Measurements from ENCODE around the gene MUC20. TPM values are rescaled to one million over a fixed set of nuclear protein-coding genes. Genes with fewer than 3 reads are reported as not detected.

Gene MUC20
- total RNA-seq, 1 experiment from 2014 or later, result not detected

DNA sequence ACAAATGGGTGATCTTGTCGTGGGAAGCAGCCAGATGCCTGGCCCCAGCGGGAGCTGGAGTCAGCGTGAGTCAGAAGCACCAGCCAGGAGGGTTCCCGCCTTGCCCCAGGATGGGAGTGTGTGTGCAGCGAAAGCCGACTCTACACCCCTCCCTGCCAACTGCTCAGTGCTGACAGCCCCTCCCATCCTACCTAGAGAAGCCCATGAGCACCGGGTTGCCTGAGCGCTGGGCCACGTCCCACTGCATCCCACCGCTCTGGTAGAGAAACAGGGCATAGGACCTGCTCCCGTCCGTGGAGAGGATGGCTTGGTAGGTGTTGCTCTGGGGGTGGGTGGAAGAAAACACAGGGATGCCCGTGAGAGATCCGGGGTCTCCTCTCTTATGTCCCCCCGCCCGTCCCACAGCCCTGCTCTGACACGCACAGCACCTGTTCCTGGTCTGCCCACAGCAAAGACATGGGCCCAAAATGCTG is 48.1 kb downstream of the MUC20 start:
- in situ Hi-C loops (cut with HindIII; ENCODE audit: low pct_unique_long_range_greater_than_20kb, low sequenced_read_pairs) (no loop called here), intact Hi-C loops (cut with micrococcal nuclease; ENCODE audit: unreplicated experiment) (no loop called here)
- no peak overlapping the region for H3K27ac ChIP-seq (ENCODE audit: low read length)
- ATAC-seq (no peak), DNase-seq (ENCODE audit: low read depth, low spot score) (no peak)
- BruUV-seq (replicated peaks), result no TSS peak
- H3K36me3 ChIP-seq (ENCODE audit: control insufficient read depth, insufficient read depth, low read length), result no peaks in the 10 kb centered on the region
- CTCF ChIA-PET, result interaction anchor here (0.6 kb wide), 1 partner anchor 185 kb away, joined by 4 read pairs; no protein-coding TSS in a partner anchor
- no peak overlapping the region for H3K4me3 ChIP-seq (ENCODE audit: low read depth in 2 of 2, low read length in 2 of 2)
- H3K4me1 ChIP-seq (ENCODE audit: control insufficient read depth, insufficient read depth, low read length), result no peaks in the 10 kb centered on the region
- POLR2A ChIA-PET, result interaction anchor here (0.6 kb wide), 1 partner anchor 1307 kb away, joined by 4 read pairs; no protein-coding TSS in a partner anchor
- H3K9me3 ChIP-seq (ENCODE audit: control insufficient read depth, insufficient read depth, low read depth, low read length), result no peaks in the 10 kb centered on the region
- TF ChIP-seq REST (IDR thresholded peaks at IDR 0.05; ENCODE audit: insufficient read depth in 1 of 2, low read depth in 2 of 2, low read length in 1 of 2), result no peak
- H3K27me3 ChIP-seq (ENCODE audit: control insufficient read depth, insufficient read depth, low read length), result no peaks in the 10 kb centered on the region

GRCh38 chr3:195769551-195769950 is 48.8 kb downstream of the MUC20 start:
- Histone ChIP-seq H3K9me3 (ENCODE audit: control insufficient read depth, insufficient read depth, low read depth, low read length) (no peaks in the 10 kb centered on the region), H3K27me3 (ENCODE audit: control insufficient read depth, insufficient read depth, low read length) (no peaks in the 10 kb centered on the region), H3K36me3 (ENCODE audit: control insufficient read depth, insufficient read depth, low read length) (no peaks in the 10 kb centered on the region), H3K4me1 (ENCODE audit: control insufficient read depth, insufficient read depth, low read length) (no peaks in the 10 kb centered on the region), H3K4me3 (ENCODE audit: low read depth in 2 of 2, low read length in 2 of 2) (no peak overlapping the region), H3K27ac (ENCODE audit: low read length) (no peak overlapping the region)
- ATAC-seq, result no peak
- ChIA-PET POLR2A (interaction anchor here (0.6 kb wide), 1 partner anchor 170 kb away, joined by 22 read pairs; no protein-coding TSS in a partner anchor), CTCF (no interaction called here)
- intact Hi-C loops (cut with micrococcal nuclease; ENCODE audit: unreplicated experiment) (no loop called here), in situ Hi-C loops (cut with HindIII; ENCODE audit: low pct_unique_long_range_greater_than_20kb, low sequenced_read_pairs) (no loop called here)
- TF ChIP-seq REST (IDR thresholded peaks at IDR 0.05; ENCODE audit: insufficient read depth in 1 of 2, low read depth in 2 of 2, low read length in 1 of 2) (no peak), TCF7L2 (IDR thresholded peaks at IDR 0.05; ENCODE audit: low read depth, low read length) (no peak), SIN3A (IDR thresholded peaks at IDR 0.05; ENCODE audit: borderline replicate concordance, insufficient read depth, low read depth, low read length) (no peak), POLR2AphosphoS5 (IDR thresholded peaks at IDR 0.05; ENCODE audit: low read depth, low read length) (no peak), CTCF (IDR thresholded peaks at IDR 0.05) (no peak)
- DNase-seq (ENCODE audit: low read depth, low spot score), result no peak
- no TSS peak for BruUV-seq (replicated peaks)
